H1 (cell line): ENCODE measurements around the gene PITPNB. TPM values are rescaled to one million over a fixed set of nuclear protein-coding genes. Genes with fewer than 3 reads are reported as not detected.

Source experiments
- BACH1 ChIP-seq: IDR thresholded peaks from 2 replicates; pipeline ENCODE4 v1.6.1; 2012; ENCODE audit warnings: low read length, improper control_type of control experiment
- EP300 ChIP-seq, 2 experiments: IDR thresholded peaks; 1 replicate in 1 of 2; 2 replicates in 1 of 2; pipeline ENCODE4 v1.6.1; 2011 to 2012; ENCODE audit warnings: low read depth in 2 of 2, low read length in 2 of 2, mild to moderate bottlenecking in 2 of 2, borderline replicate concordance in 1 of 2, inconsistent platforms in 1 of 2, moderate library complexity in 1 of 2
- SP2 ChIP-seq: IDR thresholded peaks from 2 replicates; pipeline ENCODE4 v1.6.1; 2012; ENCODE audit warnings: mild to moderate bottlenecking, low read length, inconsistent platforms
- TAF7 ChIP-seq: optimal IDR thresholded peaks from 2 replicates; pipeline ENCODE3; 2011; ENCODE audit warnings: low read depth, mild to moderate bottlenecking, inconsistent platforms, low read length, moderate library complexity, borderline replicate concordance
- ZNF274 ChIP-seq: IDR thresholded peaks from 2 replicates; pipeline ENCODE4 v1.7.0; 2012; ENCODE audit warnings: low read length, borderline replicate concordance; ENCODE audit errors: extremely low read depth
- polyA plus RNA-seq, 7 experiments: library from polyadenylated mRNA; depleted of rRNA in 3 of 7; stranded (reverse) in 5 of 7; unstranded in 2 of 7; fragments of >200 nt in 5 of 7; fragments of 200-250 nt in 2 of 7; gene quantifications; 1 replicate in 5 of 7; 2 replicates in 1 of 7; 4 replicates in 1 of 7; pipeline versions ENCODE4 v1.2.1 to v1.2.3, GENCODE V29; 2011 to 2013; ENCODE audit warnings: missing spikeins in 2 of 7, mixed read lengths in 2 of 7
- total RNA-seq: library from RNA; stranded (reverse); fragmentation: NEBNext Ultra II Directional; extraction: Animal tissue kit (Norgen Biotek cat#: 25700); gene quantifications from 2 replicates; pipeline ENCODE4 v1.2.1, GENCODE V29; 2021

The PITPNB gene
- total and polyA plus RNA-seq, 2 of the 8 experiments (the other 6 are each of a cell fraction or from before 2014, with no cell fraction given) = 24.6 to 89.3 TPM

DNA sequence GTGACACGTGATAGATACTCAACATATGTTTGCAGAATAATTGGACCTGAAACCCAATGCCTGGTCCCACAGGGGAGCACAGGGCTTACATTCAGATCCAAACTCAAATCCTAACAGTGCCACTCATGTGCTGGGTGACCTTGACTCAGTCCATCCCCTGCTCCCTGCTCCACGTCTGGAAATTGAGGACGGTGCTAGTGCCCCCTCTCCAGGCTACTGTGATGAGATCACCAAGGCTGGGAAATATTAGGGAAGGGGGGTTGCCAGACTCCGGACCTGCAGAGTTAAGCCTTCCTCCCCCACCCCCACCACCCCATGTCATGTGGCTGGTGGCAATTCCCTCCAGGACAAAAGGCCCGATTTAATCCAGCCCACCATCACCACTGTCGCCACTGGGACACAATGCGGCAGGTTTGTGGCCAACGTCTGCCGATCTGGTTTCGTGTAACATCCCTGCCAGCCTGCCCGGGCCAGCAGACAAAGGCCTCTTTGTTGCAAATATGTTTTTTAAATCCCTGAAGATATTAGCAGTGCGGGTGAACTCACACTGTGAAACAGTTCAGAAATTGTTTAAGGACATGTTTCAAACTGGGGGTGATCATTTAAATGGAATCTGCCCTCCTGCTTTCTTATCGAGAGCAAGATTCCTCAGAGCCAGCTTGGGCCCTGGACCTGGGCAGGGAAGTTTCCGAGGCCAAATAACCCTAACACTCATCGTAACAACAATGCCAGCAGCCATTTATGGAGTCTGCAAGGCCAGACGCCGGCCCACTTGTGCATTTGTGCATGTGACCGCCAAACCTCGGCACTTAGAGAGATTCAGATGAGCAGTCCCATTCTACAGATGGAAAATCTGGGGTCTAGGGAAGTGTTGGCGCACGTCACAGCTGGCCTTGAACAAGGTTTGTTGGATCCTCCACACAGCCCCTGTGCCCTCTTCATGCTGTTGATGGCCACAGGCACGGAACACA lies 97.9 kb downstream of the PITPNB start (continued):
- TF ChIP-seq BACH1 (no peak), SP2 (no peak), ZNF274 (no peak), EP300 (IDR thresholded peaks at IDR 0.05; ENCODE audit: borderline replicate concordance in 1 of 2, low read depth in 2 of 2, low read length in 2 of 2) (no peak), TAF7 (no peak)
